Smooth muscle cell (in vitro differentiated cells): Measurements from ENCODE around the gene MCEE. TPM values are rescaled to one million over a fixed set of nuclear protein-coding genes. Genes with fewer than 3 reads are reported as not detected.

ENCODE experiments used
- DNase-seq: peaks from one replicate; lab custom pipeline; 2025; ENCODE audit not compliant: unreplicated experiment; lab: John Stamatoyannopoulos, UW
- H2AFZ ChIP-seq: fragments of 200-600 bp; sonication (generic); 2 replicates; pipeline ENCODE4 v1.6.0; 2016; ENCODE audit warnings: antibody characterized with exemption, low read depth, mild to moderate bottlenecking
- H3F3A ChIP-seq: fragments of 200-600 bp; sonication (generic); 2 replicates; pipeline ENCODE4 v1.6.0; 2017; ENCODE audit warnings: antibody characterized with exemption, low read depth
- H3K27ac ChIP-seq: fragments of 200-600 bp; sonication (generic); 2 replicates; pipeline ENCODE4 v1.5.1; 2016; ENCODE audit warnings: low read depth, mild to moderate bottlenecking
- H3K27me3 ChIP-seq: fragments of 200-600 bp; sonication (generic); 2 replicates; pipeline ENCODE4 v1.6.1; 2016; ENCODE audit warnings: low read depth, mild to moderate bottlenecking
- H3K36me3 ChIP-seq: fragments of 200-600 bp; sonication (generic); 2 replicates; pipeline ENCODE4 v1.5.1; 2016; ENCODE audit warnings: low read depth
- H3K4me1 ChIP-seq: fragments of 200-600 bp; sonication (generic); 2 replicates; pipeline ENCODE4 v1.5.1; 2016; ENCODE audit warnings: low read depth
- H3K4me2 ChIP-seq: fragments of 200-600 bp; sonication (generic); 2 replicates; pipeline ENCODE4 v1.6.0; 2016; ENCODE audit warnings: mild to moderate bottlenecking
- H3K4me3 ChIP-seq: fragments of 200-600 bp; sonication (generic); 2 replicates; pipeline ENCODE4 v1.5.1; 2016; ENCODE audit warnings: mild to moderate bottlenecking
- H3K79me2 ChIP-seq: fragments of 200-600 bp; sonication (generic); 2 replicates; pipeline ENCODE4 v1.6.0; 2016; ENCODE audit warnings: low read depth, mild to moderate bottlenecking
- H3K9ac ChIP-seq: fragments of 200-600 bp; sonication (generic); 2 replicates; pipeline ENCODE4 v1.6.0; 2016; ENCODE audit warnings: low read depth
- H3K9me3 ChIP-seq: fragments of 200-600 bp; sonication (generic); replicated peaks from 2 replicates; pipeline ENCODE4 v1.5.1; 2016; ENCODE audit warnings: low read depth
- H4K20me1 ChIP-seq: fragments of 200-600 bp; sonication (generic); 2 replicates; pipeline ENCODE4 v1.6.0; 2016; ENCODE audit warnings: low read depth
- CTCF ChIP-seq: fragments of 200-600 bp; sonication (generic); IDR thresholded peaks from 2 replicates; pipeline ENCODE4 v1.5.1; 2017; ENCODE audit warnings: borderline replicate concordance, mild to moderate bottlenecking, antibody characterized with exemption; ENCODE audit not compliant: insufficient read depth, poor library complexity, severe bottlenecking
- WGBS: methylation state at CpG from one replicate; pipeline ENCODE4 v1.1.7; 2016; ENCODE audit warnings: low lambda C conversion rate; 5-methylcytosine and 5-hydroxymethylcytosine counted together
- polyA plus RNA-seq: library from polyadenylated mRNA; unstranded; fragments of >200 nt; fragmentation: Nextera tagmentation; extraction: Ambion mirVana; gene quantifications from 2 replicates; pipeline ENCODE4 v1.2.1, GENCODE V29; 2016
- total RNA-seq: library from RNA; depleted of rRNA; stranded (reverse); fragments of >200 nt; gene quantifications from 2 replicates; pipeline ENCODE4 v1.2.3, GENCODE V29; 2014

Gene MCEE
- total and polyA plus RNA-seq, 2 experiments from 2014 or later: 38.4 to 53.9 TPM

GRCh38 chr2:71125506-71126294 is 4.3 kb downstream of the MCEE start:
- TF ChIP-seq CTCF: no peak
- 92% methylated on average over 7 of the region's 7 CpGs for WGBS

GRCh38 chr2:71122387-71123298 is 7.4 kb downstream of the MCEE start:
- H4K20me1 ChIP-seq: peaks cover 68% of the 10 kb centered on the region
- no peak overlapping the region for H3K9ac ChIP-seq
- H3K27me3 ChIP-seq: no peaks in the 10 kb centered on the region
- no peak for TF ChIP-seq CTCF
- H2AFZ ChIP-seq: no peak overlapping the region
- no peak overlapping the region for H3K4me3 ChIP-seq
- WGBS: 96% methylated on average over 7 of the region's 7 CpGs
- peaks cover 38% of the 10 kb centered on the region for H3K79me2 ChIP-seq
- peaks cover 7% of the 10 kb centered on the region for H3K36me3 ChIP-seq
- H3K4me1 ChIP-seq: no peaks in the 10 kb centered on the region
- no peak overlapping the region for H3K4me2 ChIP-seq
- H3F3A ChIP-seq: no peaks in the 10 kb centered on the region
- no peak for DNase-seq
- no peaks in the 10 kb centered on the region for H3K9me3 ChIP-seq
- no peak overlapping the region for H3K27ac ChIP-seq

More at GRCh38 chr2:71125506-71126294, 4.3 kb downstream of the MCEE start:
- Histone ChIP-seq H3K4me1 (peaks cover 9% of the 10 kb centered on the region), H3K9me3 (no peaks in the 10 kb centered on the region), H3K4me3 (no peak overlapping the region), H4K20me1 (peaks cover 55% of the 10 kb centered on the region), H2AFZ (no peak overlapping the region), H3K79me2 (peaks cover 59% of the 10 kb centered on the region), H3F3A (no peaks in the 10 kb centered on the region), H3K36me3 (peaks cover 7% of the 10 kb centered on the region), H3K27ac (no peak overlapping the region), H3K27me3 (no peaks in the 10 kb centered on the region), H3K4me2 (no peak overlapping the region), H3K9ac (no peak overlapping the region)
- no peak for DNase-seq

GRCh38 chr2:71121479-71121878 is 8.6 kb downstream of the MCEE start:
- no peak for DNase-seq
- WGBS: 100% methylated on average over 1 of the region's 1 CpG
- no peak overlapping the region for H3K9ac ChIP-seq
- no peak for TF ChIP-seq CTCF
- no peaks in the 10 kb centered on the region for H3K9me3 ChIP-seq
- no peaks in the 10 kb centered on the region for H3F3A ChIP-seq
- H4K20me1 ChIP-seq: peaks cover 57% of the 10 kb centered on the region
- peaks cover 7% of the 10 kb centered on the region for H3K36me3 ChIP-seq
- peaks cover 26% of the 10 kb centered on the region for H3K79me2 ChIP-seq
- no peaks in the 10 kb centered on the region for H3K4me1 ChIP-seq
- H2AFZ ChIP-seq: no peak overlapping the region
- H3K27me3 ChIP-seq: no peaks in the 10 kb centered on the region
- no peak overlapping the region for H3K4me2 ChIP-seq
- H3K4me3 ChIP-seq: no peak overlapping the region
- no peak overlapping the region for H3K27ac ChIP-seq
